GM18526 (cell line): ENCODE results near the gene PRKCA.

Experiments used
- POLR2A ChIP-seq: IDR thresholded peaks from 3 replicates; pipeline ENCODE4 v1.6.1; 2011; ENCODE audit not compliant: insufficient read length; ENCODE audit errors: extremely low read depth

PRKCA gene

GRCh38 chr17:66764506-66764905, 462.1 kb downstream of the PRKCA start:
- no peak for TF ChIP-seq POLR2A

DNA sequence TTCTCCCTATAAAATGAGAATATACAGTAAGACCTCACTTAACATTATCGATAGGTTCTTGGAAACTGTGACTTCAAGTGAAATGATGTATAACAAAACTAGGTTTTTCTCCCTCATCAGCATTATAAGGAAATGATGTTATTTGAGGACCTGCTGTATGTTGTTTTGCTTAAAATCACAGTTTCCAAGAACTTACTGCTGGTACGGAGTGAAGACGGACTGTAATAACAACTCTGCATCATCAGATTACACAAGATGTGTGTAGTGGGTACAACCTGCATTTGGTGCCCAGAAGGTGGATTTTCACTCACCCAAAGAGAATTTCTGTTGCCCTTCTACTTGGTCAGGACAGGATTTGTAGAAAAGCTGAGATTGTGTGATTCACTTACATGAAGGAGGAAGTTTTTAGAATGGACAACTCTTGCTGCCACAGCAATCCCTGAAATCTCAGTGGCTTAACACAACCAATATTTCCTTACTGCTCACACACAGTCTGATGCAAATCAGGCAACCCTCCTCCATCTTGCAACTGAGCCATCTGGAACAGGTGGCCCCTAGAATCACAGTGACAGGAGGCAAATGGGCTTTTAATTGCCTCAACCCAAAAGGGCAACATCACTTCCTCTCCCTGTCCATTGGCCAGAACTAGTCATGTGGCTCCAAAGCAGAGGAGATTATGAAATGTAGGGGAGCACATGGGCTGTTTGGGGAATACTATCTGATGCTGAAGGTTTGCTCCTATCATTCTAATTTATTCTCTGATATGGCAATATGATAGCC, 464.9 kb downstream of the PRKCA start:
- no peak for TF ChIP-seq POLR2A

- no peak for TF ChIP-seq POLR2A
Measured at GRCh38 chr17:66769911-66770310, 467.5 kb downstream of the PRKCA start.

DNA sequence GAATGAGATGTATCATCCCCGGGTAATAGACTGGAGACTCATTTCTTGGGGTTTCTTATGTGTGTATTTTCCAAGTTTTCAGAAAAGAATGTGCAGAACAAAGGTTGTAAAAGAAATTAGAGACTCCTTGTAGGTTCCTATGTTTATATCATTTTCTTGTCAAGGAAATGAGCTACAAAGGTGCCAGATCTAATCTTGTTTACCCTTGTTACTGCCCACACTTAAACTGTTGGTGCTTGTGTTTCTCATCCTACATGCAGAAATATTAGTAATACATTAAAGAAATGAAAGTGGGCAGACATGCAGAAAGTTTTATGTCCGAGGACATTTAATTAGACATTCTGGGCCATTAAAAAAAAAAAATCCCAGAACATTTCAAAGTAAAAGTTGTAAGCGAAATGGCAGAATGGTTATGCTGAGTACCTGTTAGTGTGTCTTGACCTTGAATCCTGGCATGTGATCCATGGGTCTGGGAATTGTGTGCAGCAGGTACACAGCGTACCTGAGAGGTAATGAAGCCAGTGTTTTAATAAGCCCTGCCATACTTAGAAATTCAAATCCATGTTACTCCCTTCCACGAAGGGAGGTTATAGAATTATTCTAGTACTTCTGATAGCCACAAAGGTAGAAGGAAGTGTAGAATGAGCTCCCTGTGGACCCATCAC, 469.9 kb downstream of the PRKCA start:
- no peak for TF ChIP-seq POLR2A

GRCh38 chr17:66775271-66775670, 472.9 kb downstream of the PRKCA start:
- TF ChIP-seq POLR2A, result no peak

- no peak for TF ChIP-seq POLR2A
Measured at GRCh38 chr17:66775881-66776400, 473.5 kb downstream of the PRKCA start.

DNA sequence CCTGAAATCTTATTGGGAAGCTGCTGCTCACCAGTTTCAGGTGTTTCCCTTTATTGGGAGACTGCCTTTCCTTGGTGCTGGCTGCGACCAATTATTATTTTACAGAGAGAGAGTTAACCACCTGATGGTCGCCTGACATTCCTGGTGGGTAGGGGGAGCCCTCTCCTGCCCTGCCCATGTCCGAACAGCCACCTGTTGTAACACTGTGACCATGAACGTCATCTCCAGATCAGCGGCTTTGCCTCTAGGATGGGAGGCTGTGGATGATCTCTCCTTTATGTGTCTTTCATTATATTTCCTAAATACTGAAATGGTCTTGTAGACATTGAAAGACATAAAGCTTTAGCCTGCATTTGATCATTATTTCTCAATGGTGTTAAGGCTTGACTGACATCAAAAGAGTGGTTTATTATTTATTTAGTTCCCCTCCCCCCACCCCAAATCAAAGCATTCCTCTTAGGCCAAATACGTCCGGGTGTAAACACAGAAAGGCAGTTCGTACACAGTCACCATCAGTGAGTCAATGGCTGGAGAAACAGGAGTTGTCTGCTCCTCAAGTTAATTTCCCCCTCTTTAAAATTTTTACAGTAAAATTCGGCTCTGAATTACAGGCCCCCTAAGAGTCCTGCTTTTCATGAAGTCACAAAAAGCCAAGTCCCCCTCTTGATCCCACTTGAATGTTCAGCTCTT, 474.7 kb downstream of the PRKCA start:
- TF ChIP-seq POLR2A, result no peak

- no peak for TF ChIP-seq POLR2A
Measured at GRCh38 chr17:66777689-66778225, 475.3 kb downstream of the PRKCA start.

DNA sequence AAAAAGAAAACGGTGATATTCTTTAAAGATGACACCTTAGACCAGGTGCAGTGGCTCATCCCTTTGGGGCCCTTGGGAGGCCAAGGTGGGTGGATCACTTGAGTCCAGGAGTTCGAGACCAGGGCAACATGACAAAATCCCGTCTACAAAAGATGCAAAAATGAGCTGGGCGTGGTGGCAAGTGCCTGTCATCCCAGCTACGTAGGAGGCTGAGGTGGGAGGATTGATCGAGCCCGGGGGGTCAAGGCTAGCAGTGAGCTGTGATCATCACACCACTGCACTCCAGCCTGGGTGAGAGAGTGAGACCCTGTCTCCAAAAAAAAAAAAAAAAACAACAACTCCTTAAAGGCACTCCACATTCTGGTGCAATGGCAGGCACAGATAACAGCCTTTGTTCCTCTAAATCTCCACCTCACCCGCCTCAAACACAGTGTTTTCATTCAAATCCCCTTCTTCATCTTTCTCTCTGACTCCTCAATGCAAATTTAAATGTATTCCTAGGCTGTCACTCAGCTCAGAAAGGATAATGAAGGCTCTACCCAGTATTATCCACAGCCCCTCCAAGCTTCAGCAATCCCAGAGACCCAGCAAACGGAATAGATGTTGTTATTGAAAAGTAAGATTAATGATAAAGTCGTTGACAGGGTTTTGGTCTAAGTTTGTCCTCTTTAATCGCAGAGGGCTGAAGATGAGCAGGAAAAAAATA, 476.3 kb downstream of the PRKCA start:
- TF ChIP-seq POLR2A, result no peak

DNA sequence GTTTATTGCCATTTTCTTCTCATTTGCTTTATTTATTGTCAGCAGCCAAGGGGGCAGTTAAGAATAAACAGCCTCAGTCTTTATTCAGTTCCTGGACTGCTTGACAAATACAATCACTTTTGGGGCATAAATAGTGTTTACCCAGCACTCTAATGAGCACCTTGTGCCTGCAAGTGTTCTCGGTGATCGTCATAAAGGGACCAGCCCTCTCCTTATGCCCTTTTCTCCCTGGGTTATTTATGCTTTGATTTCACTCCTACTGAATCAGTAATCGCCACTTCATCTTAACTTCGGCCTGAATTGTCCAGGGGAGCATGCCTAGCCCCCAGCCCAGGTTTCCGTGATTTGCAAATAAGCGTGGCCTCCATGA, 476.8 kb downstream of the PRKCA start:
- TF ChIP-seq POLR2A, result no peak

DNA sequence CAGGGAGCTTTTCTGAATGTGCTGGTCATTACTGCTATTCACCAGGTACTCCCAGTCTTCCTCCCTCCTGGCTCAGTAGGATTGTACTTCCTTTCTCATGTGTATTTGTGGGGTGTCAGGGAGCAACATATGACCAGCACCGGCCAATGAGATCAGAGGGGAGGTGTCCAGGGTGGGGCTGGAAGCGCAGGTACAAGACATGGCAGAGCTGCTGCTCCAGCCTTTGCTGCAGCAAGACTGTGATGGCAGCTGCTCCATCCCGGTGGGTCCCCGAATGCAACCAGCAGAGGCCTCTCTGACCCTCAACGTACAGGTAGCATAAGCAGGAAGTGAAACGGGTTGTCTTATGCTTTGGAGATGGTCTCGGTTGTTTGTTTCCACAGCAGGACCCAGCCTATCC, 478.7 kb downstream of the PRKCA start:
- no peak for TF ChIP-seq POLR2A

DNA sequence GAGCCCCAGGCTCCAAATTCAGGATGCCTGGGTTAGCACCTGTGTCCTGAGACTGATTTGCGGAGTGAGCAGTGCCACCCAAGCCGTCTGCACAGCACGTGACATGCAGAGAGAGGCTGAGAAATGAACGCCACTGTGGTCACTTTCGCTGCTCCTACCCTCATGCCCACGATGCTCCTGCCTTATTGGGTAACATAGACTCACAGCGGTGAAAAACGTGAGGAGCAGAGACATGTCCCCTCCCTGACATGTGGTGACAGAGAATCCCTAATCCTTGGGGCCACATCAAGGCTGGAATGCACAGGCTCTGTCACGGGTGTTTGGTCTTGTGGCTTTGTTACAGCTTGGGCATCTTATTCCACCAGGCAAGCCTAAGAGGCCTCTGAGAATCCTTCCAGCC, 480.4 kb downstream of the PRKCA start:
- TF ChIP-seq POLR2A, result no peak

DNA sequence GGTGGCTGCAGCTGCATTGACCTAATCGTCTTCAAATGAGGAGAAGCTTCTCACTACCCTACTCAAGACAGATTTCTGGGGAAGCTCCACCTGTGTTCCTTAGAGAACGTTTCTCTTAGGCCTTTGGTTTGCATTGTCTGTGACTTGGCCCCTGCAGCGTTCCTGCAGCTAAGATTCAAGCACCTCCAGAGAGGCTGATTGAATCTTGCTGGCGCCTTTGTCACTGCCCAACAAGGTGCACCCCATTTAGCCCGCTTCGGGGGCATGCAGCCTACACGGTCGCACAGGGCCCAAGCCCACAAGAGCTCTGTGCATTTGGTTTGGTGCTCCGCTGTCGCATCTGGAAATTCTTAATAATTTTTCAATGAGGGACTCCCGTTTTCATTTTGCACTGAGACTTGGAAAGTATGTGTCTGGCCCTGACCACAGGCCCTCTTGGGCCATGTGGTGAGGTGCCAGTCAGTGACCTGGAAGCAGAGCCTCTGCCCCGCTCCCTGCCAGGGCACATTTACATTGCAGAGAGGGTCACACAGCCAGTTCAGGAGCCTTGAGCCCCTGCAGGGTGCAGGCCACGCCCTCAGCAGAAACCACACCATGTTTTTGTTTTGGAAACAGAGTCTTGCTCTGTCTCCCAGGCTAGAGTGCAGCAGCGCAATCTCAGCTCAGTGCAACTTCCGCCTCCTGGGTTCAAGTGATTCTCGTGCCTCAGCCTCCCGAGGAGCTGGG, 481.4 kb downstream of the PRKCA start:
- no peak for TF ChIP-seq POLR2A

GRCh38 chr17:66784621-66785364, 482.4 kb downstream of the PRKCA start:
- TF ChIP-seq POLR2A, result no peak
